Hepatocyte (in vitro differentiated cells): ENCODE measurements around the gene BMP4.

Experiments
- EZH2phosphoT487 ChIP-seq: fragments of 200-600 bp; sonication (generic); IDR thresholded peaks from one replicate; pipeline ENCODE4 v1.6.1; 2018; ENCODE audit warnings: antibody characterized with exemption, mild to moderate bottlenecking, low read depth, moderate library complexity; ENCODE audit not compliant: unreplicated experiment, severe bottlenecking
- TF ChIP-seq, protein P1 (sequence below): fragments of 200-600 bp; sonication (generic); IDR thresholded peaks from 2 replicates; pipeline ENCODE4 v1.5.1; 2016; ENCODE audit warnings: antibody characterized with exemption, mild to moderate bottlenecking; ENCODE audit not compliant: poor library complexity

DNA sequence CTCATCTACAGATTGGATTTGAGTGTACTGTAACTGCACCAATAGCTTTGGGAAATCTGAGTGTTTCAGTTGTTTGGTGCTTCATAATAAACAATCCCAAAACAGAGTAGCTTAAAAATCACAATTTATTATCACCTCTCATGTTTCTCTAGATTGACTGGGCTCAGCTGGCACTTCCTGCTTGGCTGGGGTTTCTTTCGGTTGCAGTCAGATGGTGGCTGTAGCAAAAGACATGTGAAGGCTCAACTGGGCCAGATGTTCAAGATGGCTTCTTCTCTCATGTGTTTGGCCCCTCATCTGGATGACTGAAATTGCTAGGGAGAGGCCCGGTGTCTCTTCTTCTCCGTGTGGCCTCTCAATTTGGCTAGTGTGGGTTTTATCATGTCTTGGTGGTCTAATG, 12.1 kb upstream of the BMP4 start:
- TF ChIP-seq, protein P1, sequence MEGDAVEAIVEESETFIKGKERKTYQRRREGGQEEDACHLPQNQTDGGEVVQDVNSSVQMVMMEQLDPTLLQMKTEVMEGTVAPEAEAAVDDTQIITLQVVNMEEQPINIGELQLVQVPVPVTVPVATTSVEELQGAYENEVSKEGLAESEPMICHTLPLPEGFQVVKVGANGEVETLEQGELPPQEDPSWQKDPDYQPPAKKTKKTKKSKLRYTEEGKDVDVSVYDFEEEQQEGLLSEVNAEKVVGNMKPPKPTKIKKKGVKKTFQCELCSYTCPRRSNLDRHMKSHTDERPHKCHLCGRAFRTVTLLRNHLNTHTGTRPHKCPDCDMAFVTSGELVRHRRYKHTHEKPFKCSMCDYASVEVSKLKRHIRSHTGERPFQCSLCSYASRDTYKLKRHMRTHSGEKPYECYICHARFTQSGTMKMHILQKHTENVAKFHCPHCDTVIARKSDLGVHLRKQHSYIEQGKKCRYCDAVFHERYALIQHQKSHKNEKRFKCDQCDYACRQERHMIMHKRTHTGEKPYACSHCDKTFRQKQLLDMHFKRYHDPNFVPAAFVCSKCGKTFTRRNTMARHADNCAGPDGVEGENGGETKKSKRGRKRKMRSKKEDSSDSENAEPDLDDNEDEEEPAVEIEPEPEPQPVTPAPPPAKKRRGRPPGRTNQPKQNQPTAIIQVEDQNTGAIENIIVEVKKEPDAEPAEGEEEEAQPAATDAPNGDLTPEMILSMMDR, result no peak
- no peak for TF ChIP-seq EZH2phosphoT487
